LHCN-M2 (cell line): ENCODE data around the gene MS4A1. TPM values are rescaled to one million over a fixed set of nuclear protein-coding genes. Genes with fewer than 3 reads are reported as not detected.
"Not testable (repeated sequence)": the region's sequence is repeated elsewhere in the genome, so short reads cannot be mapped to it uniquely, and the experiment has no call there.

Source experiments
- DNase-seq: peaks from one replicate; pipeline ENCODE4 v3.0.0-alpha.2; 2012; ENCODE audit warnings: low read depth
- polyA plus RNA-seq: library from polyadenylated mRNA; unstranded; fragments of >200 nt; gene quantifications from one replicate; pipeline ENCODE4 v1.2.1, GENCODE V29; 2012; ENCODE audit warnings: missing spikeins
- total RNA-seq: library from RNA; depleted of rRNA; stranded (reverse); fragments of >200 nt; gene quantifications from 2 replicates; pipeline ENCODE4 v1.2.3, GENCODE V29; 2014; rRNA removed

MS4A1 gene
- not detected in 2 replicates for total RNA-seq
- polyA plus RNA-seq = not detected

GRCh38 chr11:60455531-60456042, at the start of gene MS4A1:
TSS of gene MS4A1 (plus strand) at chr11:60455847. CDS start at chr11:60462375, 6,528 bp downstream.
- no peak for DNase-seq

- no peak for DNase-seq
Measured at GRCh38 chr11:60420015-60420414, 35.6 kb upstream of the MS4A1 start.

GRCh38 chr11:60422609-60423008, 33.0 kb upstream of the MS4A1 start:
- no peak for DNase-seq

- DNase-seq = peak; percentile 69
Measured at GRCh38 chr11:60428517-60428916, 27.1 kb upstream of the MS4A1 start.

- DNase-seq = no peak
Measured at GRCh38 chr11:60429272-60429671, 26.4 kb upstream of the MS4A1 start, which contains the start of gene MS4A5. TSS of gene MS4A5 (plus strand) at chr11:60429572. CDS start at chr11:60429675, 103 bp downstream.

GRCh38 chr11:60431251-60431650, 24.4 kb upstream of the MS4A1 start:
- DNase-seq = no peak

GRCh38 chr11:60433401-60433800, 22.2 kb upstream of the MS4A1 start:
- DNase-seq = no peak

GRCh38 chr11:60447070-60447469, 8.6 kb upstream of the MS4A1 start:
- DNase-seq = no peak

GRCh38 chr11:60447846-60448245, 7.8 kb upstream of the MS4A1 start:
- no peak for DNase-seq

- DNase-seq = not testable (repeated sequence)
Measured at GRCh38 chr11:60451185-60451584, 4.5 kb upstream of the MS4A1 start.

- DNase-seq = no peak
Measured at GRCh38 chr11:60454212-60454611, 1.4 kb upstream of the MS4A1 start.

GRCh38 chr11:60457576-60457975, 1.9 kb downstream of the MS4A1 start:
- no peak for DNase-seq

GRCh38 chr11:60459345-60459744, 3.7 kb downstream of the MS4A1 start:
- no peak for DNase-seq

GRCh38 chr11:60468829-60469228, 13.2 kb downstream of the MS4A1 start:
- DNase-seq = no peak

- no peak for DNase-seq
Measured at GRCh38 chr11:60469723-60470122, 14.1 kb downstream of the MS4A1 start.

- DNase-seq = no peak
Measured at GRCh38 chr11:60477035-60477445, 21.4 kb downstream of the MS4A1 start.

- no peak for DNase-seq
Measured at GRCh38 chr11:60482361-60482760, 26.7 kb downstream of the MS4A1 start.

- no peak for DNase-seq
Measured at GRCh38 chr11:60485987-60486386, 30.3 kb downstream of the MS4A1 start.

- no peak for DNase-seq
Measured at GRCh38 chr11:60492488-60493009, 36.9 kb downstream of the MS4A1 start, which contains the start of gene MS4A12. TSS of gene MS4A12 (plus strand) at chr11:60492778. CDS start at chr11:60497319, 4,541 bp downstream.

GRCh38 chr11:60493454-60493853, 37.8 kb downstream of the MS4A1 start:
- no peak for DNase-seq

- no peak for DNase-seq
Measured at GRCh38 chr11:60498399-60498798, 42.8 kb downstream of the MS4A1 start.

- DNase-seq = peak; percentile 86
Measured at GRCh38 chr11:60498853-60499252, 43.2 kb downstream of the MS4A1 start.

GRCh38 chr11:60500276-60500910, 44.7 kb downstream of the MS4A1 start:
- DNase-seq = peak; percentile 72
